ENCODE results near the gene RSU1. TPM values are rescaled to one million over a fixed set of nuclear protein-coding genes. Genes with fewer than 3 reads are reported as not detected.

The RSU1 gene
- total RNA-seq, 1 donor from 2014 or later = 29.0 TPM

DNA sequence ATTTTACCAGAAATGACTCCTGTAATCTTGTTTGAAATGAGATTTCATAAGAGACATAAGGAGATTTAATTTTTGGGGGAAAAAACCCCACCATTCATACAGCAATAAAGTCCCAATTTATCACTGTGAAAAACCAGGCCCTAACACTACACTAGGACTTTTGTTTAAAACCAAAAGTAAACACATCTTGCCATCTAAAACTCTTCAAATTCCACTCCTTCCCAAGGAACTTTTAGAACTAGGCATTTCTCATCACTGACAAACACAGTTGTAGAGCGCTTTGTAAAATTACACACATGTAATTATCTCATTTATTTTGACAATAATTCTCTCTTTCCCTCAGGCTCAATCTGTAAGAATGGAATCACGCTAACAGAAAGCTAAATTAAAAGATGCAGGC is 167.5 kb downstream of the RSU1 start:
- Mint-ChIP-seq H3K27ac (no peak overlapping the region), H3K36me3 (ENCODE audit: insufficient read depth) (no peaks in the 10 kb centered on the region), H3K9me3 (ENCODE audit: low read depth) (peaks cover 2% of the 10 kb centered on the region), H3K4me1 (ENCODE audit: low read depth) (peaks cover 11% of the 10 kb centered on the region), H3K4me3 (ENCODE audit: low read depth) (no peak overlapping the region), H3K27me3 (no peaks in the 10 kb centered on the region)
- DNase-seq (ENCODE audit: low spot score, unreplicated experiment) = no peak
- TF ChIP-seq, protein P1, sequence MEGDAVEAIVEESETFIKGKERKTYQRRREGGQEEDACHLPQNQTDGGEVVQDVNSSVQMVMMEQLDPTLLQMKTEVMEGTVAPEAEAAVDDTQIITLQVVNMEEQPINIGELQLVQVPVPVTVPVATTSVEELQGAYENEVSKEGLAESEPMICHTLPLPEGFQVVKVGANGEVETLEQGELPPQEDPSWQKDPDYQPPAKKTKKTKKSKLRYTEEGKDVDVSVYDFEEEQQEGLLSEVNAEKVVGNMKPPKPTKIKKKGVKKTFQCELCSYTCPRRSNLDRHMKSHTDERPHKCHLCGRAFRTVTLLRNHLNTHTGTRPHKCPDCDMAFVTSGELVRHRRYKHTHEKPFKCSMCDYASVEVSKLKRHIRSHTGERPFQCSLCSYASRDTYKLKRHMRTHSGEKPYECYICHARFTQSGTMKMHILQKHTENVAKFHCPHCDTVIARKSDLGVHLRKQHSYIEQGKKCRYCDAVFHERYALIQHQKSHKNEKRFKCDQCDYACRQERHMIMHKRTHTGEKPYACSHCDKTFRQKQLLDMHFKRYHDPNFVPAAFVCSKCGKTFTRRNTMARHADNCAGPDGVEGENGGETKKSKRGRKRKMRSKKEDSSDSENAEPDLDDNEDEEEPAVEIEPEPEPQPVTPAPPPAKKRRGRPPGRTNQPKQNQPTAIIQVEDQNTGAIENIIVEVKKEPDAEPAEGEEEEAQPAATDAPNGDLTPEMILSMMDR (IDR thresholded peaks at IDR 0.05; ENCODE audit: unreplicated experiment) = no peak

DNA sequence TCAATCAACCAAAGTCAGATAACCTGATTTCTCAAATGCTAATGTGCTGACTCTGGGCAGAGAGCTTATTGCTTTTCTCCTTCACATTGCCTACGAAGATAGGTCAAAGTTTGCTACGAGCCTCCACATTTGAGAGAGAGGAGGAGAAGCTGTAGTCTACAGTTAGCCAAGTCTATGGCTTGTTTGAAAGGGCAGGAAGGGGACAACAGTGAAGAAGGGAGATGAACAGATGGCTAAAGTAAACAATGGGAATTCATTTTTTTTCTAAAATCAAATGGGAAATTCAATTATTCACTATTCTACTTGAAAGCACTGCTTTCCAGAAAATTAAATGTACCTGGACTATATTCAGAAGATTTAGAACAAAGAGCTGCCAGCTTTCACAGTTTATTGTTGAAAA is 168.9 kb downstream of the RSU1 start:
- TF ChIP-seq, protein P1 (IDR thresholded peaks at IDR 0.05; ENCODE audit: unreplicated experiment) = no peak
- DNase-seq (ENCODE audit: low spot score, unreplicated experiment) = no peak
- no peaks in the 10 kb centered on the region for H3K36me3 Mint-ChIP-seq (ENCODE audit: insufficient read depth)

DNA sequence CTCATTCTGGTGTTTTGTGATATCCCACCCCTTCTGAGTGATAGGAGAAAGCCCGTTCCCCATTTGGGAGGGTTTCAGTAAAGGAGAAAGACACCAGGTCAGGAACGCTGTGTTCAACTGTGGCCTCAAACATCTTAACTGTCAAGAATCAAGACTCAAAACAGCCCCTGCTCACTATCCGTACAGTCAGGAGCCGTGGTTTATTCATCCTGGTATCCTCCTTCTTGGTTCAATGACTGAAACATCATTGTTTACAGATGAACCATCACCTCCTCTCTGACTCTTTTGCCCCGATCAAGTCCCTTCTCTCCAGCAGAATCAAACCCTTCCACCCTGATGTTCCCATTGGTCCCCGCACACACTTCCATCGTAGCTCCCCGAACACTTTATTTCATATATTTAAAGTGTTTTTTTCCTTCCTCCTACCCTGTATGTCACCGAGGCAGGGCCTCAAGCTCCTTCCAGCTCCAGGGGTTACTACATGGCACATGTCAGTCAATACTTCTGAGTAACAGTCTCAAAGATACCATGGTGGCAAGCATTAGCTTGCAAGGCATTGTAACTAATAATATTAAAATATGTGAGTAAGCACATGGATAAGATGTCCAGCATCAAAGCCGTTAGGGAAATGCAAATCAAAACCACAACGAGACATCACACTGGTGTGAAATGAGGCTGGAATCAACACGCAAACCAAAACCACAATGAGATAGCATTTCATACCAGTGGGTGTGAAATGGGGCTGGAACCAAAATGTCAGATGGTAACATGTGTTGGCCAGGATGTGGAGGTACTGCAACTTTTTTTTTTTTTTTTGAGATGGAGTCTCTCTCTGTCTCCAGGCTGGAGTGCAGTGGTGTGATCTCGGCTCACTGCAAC is 170.8 kb downstream of the RSU1 start:
- Mint-ChIP-seq H3K36me3 (ENCODE audit: insufficient read depth) (no peaks in the 10 kb centered on the region), H3K27ac (no peak overlapping the region), H3K27me3 (no peaks in the 10 kb centered on the region), H3K4me3 (ENCODE audit: low read depth) (no peak overlapping the region), H3K9me3 (ENCODE audit: low read depth) (peaks cover 2% of the 10 kb centered on the region), H3K4me1 (ENCODE audit: low read depth) (peaks cover 10% of the 10 kb centered on the region)
- no peak for DNase-seq (ENCODE audit: low spot score, unreplicated experiment)
- TF ChIP-seq, protein P1 (IDR thresholded peaks at IDR 0.05; ENCODE audit: unreplicated experiment) = no peak

More for the DNA sequence above, 168.9 kb downstream of the RSU1 start:
- Mint-ChIP-seq H3K4me3 (ENCODE audit: low read depth) (no peak overlapping the region), H3K9me3 (ENCODE audit: low read depth) (peaks cover 2% of the 10 kb centered on the region), H3K4me1 (ENCODE audit: low read depth) (peaks cover 11% of the 10 kb centered on the region), H3K27me3 (no peaks in the 10 kb centered on the region), H3K27ac (no peak overlapping the region)

DNA sequence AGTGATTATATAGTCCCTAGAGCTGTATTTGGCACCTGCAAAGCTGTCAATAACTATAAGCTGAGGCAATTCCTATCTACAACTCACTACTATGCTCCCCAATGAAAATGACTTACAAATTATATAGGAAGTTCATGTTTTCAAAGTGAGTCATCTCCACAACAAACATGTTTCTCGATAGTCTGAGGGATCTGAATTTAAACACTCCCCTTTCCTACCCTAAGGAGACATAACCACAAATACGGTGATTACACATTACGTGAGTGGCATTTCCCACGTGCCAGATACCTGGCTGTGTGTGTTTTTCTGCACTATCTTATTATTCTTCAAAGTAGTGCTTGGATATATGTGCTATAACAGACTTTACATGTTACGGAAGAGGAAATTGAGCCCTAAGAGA is 173.1 kb downstream of the RSU1 start:
- Mint-ChIP-seq H3K9me3 (ENCODE audit: low read depth) (peaks cover 2% of the 10 kb centered on the region), H3K27ac (no peak overlapping the region), H3K4me1 (ENCODE audit: low read depth) (peaks cover 5% of the 10 kb centered on the region), H3K36me3 (ENCODE audit: insufficient read depth) (no peaks in the 10 kb centered on the region), H3K4me3 (ENCODE audit: low read depth) (no peak overlapping the region), H3K27me3 (no peaks in the 10 kb centered on the region)
- TF ChIP-seq, protein P1 (IDR thresholded peaks at IDR 0.05; ENCODE audit: unreplicated experiment) = no peak
- no peak for DNase-seq (ENCODE audit: low spot score, unreplicated experiment)

DNA sequence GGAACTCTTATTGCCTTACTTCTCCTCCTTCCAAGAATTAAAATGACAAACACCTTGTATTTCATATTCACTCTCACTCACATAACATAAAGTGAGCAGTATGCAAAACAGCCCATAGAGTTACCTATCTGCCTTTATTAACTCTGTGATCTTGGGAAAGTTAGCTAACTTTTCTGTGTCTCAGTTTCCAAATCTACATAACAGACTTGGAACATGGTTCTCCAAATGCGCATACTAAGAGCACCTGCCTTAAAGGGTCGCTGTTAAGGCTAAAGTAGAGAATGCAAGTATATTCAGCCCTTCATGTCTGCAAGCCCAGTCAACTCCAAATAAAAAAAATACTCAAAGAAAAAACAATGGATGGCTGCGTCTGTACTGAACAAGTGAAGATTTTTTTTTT is 173.7 kb downstream of the RSU1 start:
- TF ChIP-seq, protein P1 (IDR thresholded peaks at IDR 0.05; ENCODE audit: unreplicated experiment) = no peak
- DNase-seq (ENCODE audit: low spot score, unreplicated experiment) = no peak
- no peak overlapping the region for H3K27ac Mint-ChIP-seq
- H3K4me1 Mint-ChIP-seq (ENCODE audit: low read depth) = peaks cover 5% of the 10 kb centered on the region
- H3K4me3 Mint-ChIP-seq (ENCODE audit: low read depth) = no peak overlapping the region
- no peaks in the 10 kb centered on the region for H3K27me3 Mint-ChIP-seq
- H3K9me3 Mint-ChIP-seq (ENCODE audit: low read depth) = peaks cover 2% of the 10 kb centered on the region
- H3K36me3 Mint-ChIP-seq (ENCODE audit: insufficient read depth) = no peaks in the 10 kb centered on the region

All from progenitor cell of endocrine pancreas (in vitro differentiated cells).